GM19463 (cell line): ENCODE results near the gene CELF1.

Experiments used
- ATAC-seq: cut with Tn5 transposase; IDR thresholded peaks from one replicate; pipeline ENCODE4 v1.9.1; 2021; ENCODE audit warnings: mild to moderate bottlenecking, moderate library complexity; ENCODE audit not compliant: unreplicated experiment

Gene CELF1

GRCh38 chr11:47426062-47426956 is 126.6 kb downstream of the CELF1 start, which contains the start of gene PSMC3:
TSS of gene PSMC3 (minus strand) at chr11:47426439. CDS start at chr11:47426279, 160 bp downstream.
- peak; percentile 91 for ATAC-seq

DNA sequence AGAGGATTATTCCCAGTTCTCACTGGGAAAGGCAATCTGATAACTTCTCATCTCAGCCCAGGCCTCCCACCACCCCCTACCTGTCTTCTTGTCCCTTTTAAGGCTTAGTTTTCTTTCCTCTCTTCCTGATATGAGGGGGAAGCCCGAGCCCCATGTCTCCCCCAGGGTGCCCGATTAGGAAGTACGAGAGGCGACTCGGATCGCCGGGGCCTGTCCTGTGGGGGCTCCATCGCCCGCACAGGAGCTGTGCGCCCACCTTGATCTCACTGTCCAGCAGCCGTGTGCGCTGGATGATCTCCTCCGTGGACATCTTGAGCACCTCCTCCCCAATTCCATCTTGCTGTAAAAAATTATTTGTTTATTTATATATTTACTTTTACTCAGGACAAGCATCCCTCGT is 127.3 kb downstream of the CELF1 start:
- ATAC-seq, result no peak

- ATAC-seq, result no peak
Measured at GRCh38 chr11:47418454-47419259, 134.3 kb downstream of the CELF1 start.

GRCh38 chr11:47417712-47418111 is 135.2 kb downstream of the CELF1 start:
- ATAC-seq, result no peak

- no peak for ATAC-seq
Measured at GRCh38 chr11:47415949-47416472, 136.9 kb downstream of the CELF1 start.
